SK-N-SH treated with all-trans-retinoic acid at 6 μM for 48 hours (cell line): ENCODE data around the gene NDUFS8.

Experiments used
- PPARA ChIP-seq: fragments of 250-450 bp; sonication (Bioruptor Pico); IDR thresholded peaks from 2 replicates; pipeline ENCODE4 v1.5.0; 2020; ENCODE audit warnings: mild to moderate bottlenecking, borderline replicate concordance
- ZFP3 ChIP-seq: fragments of 250-450 bp; sonication (Bioruptor Pico); IDR thresholded peaks from 2 replicates; pipeline ENCODE4 v1.5.0; 2020; ENCODE audit warnings: mild to moderate bottlenecking, moderate library complexity
- ZFP30 ChIP-seq: fragments of 450-650 bp; formaldehyde crosslinking; IDR thresholded peaks from 2 replicates; pipeline ENCODE4 v1.5.0; 2022; ENCODE audit warnings: mild to moderate bottlenecking, moderate library complexity
- TF ChIP-seq, protein P1 (sequence below): fragments of 250-450 bp; sonication (Bioruptor Pico); IDR thresholded peaks from 2 replicates; pipeline ENCODE4 v1.5.1; 2020; ENCODE audit warnings: low read depth, mild to moderate bottlenecking, moderate library complexity

DNA sequence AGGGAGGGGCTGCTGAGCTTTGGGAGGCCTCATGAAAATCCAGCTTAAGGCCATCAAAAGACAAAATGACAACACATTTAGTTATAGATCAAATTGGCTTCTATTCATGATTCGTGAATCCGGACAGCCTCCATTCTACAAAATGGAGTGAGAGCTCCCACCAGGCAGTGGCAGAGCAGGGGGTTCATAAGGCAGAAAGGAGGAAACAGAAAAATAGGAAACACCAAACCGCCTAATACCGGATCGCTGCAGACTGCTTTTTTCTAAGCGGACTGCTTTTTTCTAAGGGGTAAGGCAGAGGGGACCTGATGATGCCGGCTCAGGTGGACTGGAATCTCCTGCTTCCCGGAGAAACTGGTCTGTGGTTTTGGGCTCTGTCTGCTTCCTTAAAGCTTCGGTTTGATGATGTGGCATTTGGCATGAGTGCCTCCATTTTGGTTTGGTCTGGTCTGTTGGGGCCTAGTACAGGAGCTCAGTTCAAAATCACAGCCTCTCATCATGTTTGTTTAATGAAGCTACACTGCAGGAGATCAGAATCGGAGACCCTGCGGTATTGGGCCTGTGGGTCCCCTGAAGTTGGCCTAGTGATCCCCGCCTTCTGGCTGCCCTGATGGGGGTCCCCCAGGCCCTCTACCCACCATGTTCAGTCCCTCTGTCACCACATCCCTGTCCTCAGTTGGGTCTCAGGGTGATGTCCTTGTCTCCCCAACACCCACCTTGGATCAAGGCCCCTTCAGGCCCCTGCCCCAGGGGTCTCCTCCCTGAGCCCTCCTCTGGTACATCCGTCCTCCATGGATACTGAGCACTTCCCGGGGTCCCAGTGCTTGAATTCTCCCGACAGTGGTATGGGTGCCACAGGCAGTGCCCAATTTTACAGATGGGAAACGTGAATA, 19.2 kb upstream of the NDUFS8 start:
- TF ChIP-seq ZFP3 (peak; percentile 88), ZFP30 (no peak), PPARA (CRISPR knock-in tag) (no peak)
- TF ChIP-seq, protein P1, sequence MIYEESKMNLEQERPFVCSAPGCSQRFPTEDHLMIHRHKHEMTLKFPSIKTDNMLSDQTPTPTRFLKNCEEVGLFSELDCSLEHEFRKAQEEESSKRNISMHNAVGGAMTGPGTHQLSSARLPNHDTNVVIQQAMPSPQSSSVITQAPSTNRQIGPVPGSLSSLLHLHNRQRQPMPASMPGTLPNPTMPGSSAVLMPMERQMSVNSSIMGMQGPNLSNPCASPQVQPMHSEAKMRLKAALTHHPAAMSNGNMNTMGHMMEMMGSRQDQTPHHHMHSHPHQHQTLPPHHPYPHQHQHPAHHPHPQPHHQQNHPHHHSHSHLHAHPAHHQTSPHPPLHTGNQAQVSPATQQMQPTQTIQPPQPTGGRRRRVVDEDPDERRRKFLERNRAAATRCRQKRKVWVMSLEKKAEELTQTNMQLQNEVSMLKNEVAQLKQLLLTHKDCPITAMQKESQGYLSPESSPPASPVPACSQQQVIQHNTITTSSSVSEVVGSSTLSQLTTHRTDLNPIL (CRISPR knock-in tag), result no peak
